ENCODE measurements around the gene ZP1. TPM values are rescaled to one million over a fixed set of nuclear protein-coding genes. Genes with fewer than 3 reads are reported as not detected.
A peak's percentile ranks its signal among the peaks of the same experiment; 100 is the strongest.

Gene ZP1
- total and polyA plus RNA-seq, 12 donors = 0.16 to 0.51 (median 0.33) TPM; not detected in 7

DNA sequence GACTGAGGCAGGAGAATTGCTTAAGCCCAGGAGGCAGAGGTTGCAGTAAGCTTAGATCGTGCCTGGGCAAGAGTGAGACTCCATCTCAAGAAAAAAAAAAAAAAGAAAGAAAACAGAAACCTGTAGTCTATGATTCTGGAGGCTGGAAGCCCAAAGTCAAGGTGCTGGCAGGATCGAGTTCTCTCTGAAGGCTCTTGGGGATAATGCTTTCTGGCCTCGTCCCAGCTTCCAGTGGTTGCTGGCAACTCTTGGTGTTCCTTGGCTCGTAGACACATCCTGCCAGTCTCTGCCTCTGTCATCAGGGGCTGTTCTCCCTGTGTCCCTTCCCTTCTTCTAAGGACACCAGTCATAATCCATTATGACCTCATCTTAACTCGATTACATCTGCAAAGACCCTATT lies 42.2 kb upstream of the ZP1 start:
- Histone ChIP-seq H3K9me3 (no peaks in the 10 kb centered on the region), H3K4me3 (no peak overlapping the region), H3K27ac (no peak overlapping the region), H3K36me3 (no peaks in the 10 kb centered on the region), H3K27me3 (no peaks in the 10 kb centered on the region), H3K4me1 (peaks cover 0 to 4% (median 0%) of the 10 kb centered on the region in 9 donors)
- TF ChIP-seq, protein P1, sequence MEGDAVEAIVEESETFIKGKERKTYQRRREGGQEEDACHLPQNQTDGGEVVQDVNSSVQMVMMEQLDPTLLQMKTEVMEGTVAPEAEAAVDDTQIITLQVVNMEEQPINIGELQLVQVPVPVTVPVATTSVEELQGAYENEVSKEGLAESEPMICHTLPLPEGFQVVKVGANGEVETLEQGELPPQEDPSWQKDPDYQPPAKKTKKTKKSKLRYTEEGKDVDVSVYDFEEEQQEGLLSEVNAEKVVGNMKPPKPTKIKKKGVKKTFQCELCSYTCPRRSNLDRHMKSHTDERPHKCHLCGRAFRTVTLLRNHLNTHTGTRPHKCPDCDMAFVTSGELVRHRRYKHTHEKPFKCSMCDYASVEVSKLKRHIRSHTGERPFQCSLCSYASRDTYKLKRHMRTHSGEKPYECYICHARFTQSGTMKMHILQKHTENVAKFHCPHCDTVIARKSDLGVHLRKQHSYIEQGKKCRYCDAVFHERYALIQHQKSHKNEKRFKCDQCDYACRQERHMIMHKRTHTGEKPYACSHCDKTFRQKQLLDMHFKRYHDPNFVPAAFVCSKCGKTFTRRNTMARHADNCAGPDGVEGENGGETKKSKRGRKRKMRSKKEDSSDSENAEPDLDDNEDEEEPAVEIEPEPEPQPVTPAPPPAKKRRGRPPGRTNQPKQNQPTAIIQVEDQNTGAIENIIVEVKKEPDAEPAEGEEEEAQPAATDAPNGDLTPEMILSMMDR (IDR thresholded peaks at IDR 0.05) = no peak
- 84 to 90% methylated on average over 5 of the region's 5 CpGs for WGBS, 2 donors
- DNase-seq (no peak), ATAC-seq (no peak)
- intact Hi-C loops (cut with DNase I) = loop anchor here in 1 of 10 donors (5.0 kb wide), 1 partner anchor 48 kb away; no protein-coding TSS in a partner anchor

DNA sequence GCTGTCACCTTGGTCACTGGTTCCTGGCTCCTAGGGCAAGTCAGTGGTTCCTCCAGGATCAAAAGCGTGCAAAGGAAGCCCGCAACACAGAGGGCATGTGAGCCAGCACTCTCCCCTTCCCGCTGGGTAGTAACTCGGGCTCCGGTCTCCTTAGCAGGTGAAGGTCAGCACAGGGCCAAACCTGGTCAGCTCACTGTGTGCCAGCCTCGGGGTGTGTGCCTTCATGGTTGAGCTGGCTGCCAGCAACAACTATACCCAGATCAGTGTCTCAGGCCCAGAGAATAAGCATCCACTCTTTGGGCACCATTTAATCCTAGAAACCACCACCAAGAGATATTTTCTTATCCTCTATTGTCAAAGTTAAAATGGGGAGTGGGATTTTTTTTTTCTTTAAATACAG lies 41.6 kb upstream of the ZP1 start:
- no peaks in the 10 kb centered on the region for H3K27me3 ChIP-seq
- peaks cover 0 to 4% (median 0%) of the 10 kb centered on the region in 9 donors for H3K4me1 ChIP-seq
- H3K36me3 ChIP-seq = no peaks in the 10 kb centered on the region
- ATAC-seq (no peak), DNase-seq (no peak)
- intact Hi-C loops (cut with DNase I) = loop anchor here in 1 of 10 donors (5.0 kb wide), 1 partner anchor 48 kb away; no protein-coding TSS in a partner anchor
- whole genome bisulfite sequencing, 2 donors = 72 to 74% methylated on average over 6 of the region's 6 CpGs
- TF ChIP-seq, protein P1 (IDR thresholded peaks at IDR 0.05) = no peak
- H3K4me3 ChIP-seq = no peak overlapping the region
- H3K27ac ChIP-seq = no peak overlapping the region
- no peaks in the 10 kb centered on the region for H3K9me3 ChIP-seq

DNA sequence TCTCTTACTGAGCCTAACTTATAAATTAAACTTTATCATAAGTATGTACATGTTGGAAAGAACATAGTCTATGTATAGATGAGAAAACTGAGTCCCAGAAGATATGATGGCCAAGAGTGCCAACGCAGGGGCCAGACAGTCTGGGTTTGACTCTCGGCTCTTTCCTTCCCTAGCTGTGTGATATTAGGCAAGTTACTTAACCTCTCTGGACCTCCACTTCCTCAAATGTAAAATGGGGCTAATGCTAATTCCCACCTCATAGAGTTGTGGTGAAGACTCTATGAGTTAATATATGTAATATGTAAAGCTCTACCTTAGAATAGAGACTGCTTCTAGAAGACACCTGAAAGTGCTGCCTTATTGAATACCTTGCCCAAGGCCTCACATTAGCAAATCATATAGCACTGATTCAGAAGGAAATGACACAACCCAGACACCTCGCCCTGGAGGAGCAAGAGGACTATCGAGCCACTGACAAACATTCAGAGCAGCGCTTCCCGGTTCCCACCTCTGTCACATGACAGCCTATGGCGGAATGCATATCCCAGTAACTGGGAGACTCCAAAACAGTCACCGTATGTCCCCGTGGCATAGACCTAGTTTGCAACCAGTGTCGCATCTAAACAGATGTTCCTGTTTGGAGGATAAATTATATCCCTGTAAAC lies 36.7 kb upstream of the ZP1 start:
- WGBS, 2 donors = 38 to 50% methylated on average over 10 of the region's 10 CpGs

DNA sequence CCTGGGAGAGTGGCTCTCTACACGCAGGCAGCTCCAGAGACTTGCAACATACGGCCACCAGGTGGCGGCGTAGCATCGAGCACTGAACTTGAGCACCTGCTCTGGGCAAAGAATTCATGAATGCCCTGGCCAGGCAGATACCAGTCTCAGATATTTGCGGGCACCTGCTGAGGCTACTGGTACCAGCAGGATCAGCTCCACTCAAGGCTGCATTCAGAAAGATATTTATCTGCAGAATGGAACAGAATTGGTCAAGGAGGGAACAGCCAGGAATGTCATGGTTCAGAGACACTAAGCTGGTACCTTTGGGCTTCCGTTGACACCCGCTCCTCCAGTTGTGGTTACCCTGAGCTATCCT lies 36.2 kb upstream of the ZP1 start:
- peak; percentile 81 to 86 for DNase-seq

More for the DNA sequence above, 36.7 kb upstream of the ZP1 start:
- H3K36me3 ChIP-seq = no peaks in the 10 kb centered on the region
- no peak overlapping the region for H3K27ac ChIP-seq
- intact Hi-C loops (cut with DNase I) = loop anchor here (1.0 to 10.0 kb wide), 17 partner anchors 53 to 357 kb away; no protein-coding TSS in a partner anchor
- no peak overlapping the region for H3K4me3 ChIP-seq
- TF ChIP-seq, protein P1 (IDR thresholded peaks at IDR 0.05) = no peak
- H3K4me1 ChIP-seq = peaks cover 0 to 25% (median 0%) of the 10 kb centered on the region in 9 donors
- DNase-seq (no peak), ATAC-seq (peak in 5 of 8 donors; percentile 12 to 39 (median 24))
- no peaks in the 10 kb centered on the region for H3K27me3 ChIP-seq
- no peaks in the 10 kb centered on the region for H3K9me3 ChIP-seq

More for the DNA sequence above, 36.2 kb upstream of the ZP1 start:
- peak; percentile 83 to 94 (median 89) for ATAC-seq
- no peaks in the 10 kb centered on the region for H3K27me3 ChIP-seq
- intact Hi-C loops (cut with DNase I) = loop anchor here (1.0 to 10.0 kb wide), 17 partner anchors 54 to 356 kb away; no protein-coding TSS in a partner anchor
- peaks cover 0 to 30% (median 0%) of the 10 kb centered on the region in 9 donors for H3K4me1 ChIP-seq
- TF ChIP-seq, protein P1 (IDR thresholded peaks at IDR 0.05) = peak; percentile 92 to 98 (median 94)
- H3K36me3 ChIP-seq = no peaks in the 10 kb centered on the region
- no peaks in the 10 kb centered on the region for H3K9me3 ChIP-seq
- H3K4me3 ChIP-seq = no peak overlapping the region
- no peak overlapping the region for H3K27ac ChIP-seq
- WGBS, 2 donors = 9 to 18% methylated on average over 8 of the region's 8 CpGs
